Smooth muscle cell (in vitro differentiated cells): ENCODE data around the gene PMF1. TPM values are rescaled to one million over a fixed set of nuclear protein-coding genes. Genes with fewer than 3 reads are reported as not detected.
A peak's percentile ranks its signal among the peaks of the same experiment; 100 is the strongest.
"Not testable (repeated sequence)": the region's sequence is repeated elsewhere in the genome, so short reads cannot be mapped to it uniquely, and the experiment has no call there.

ENCODE experiments used
- DNase-seq: peaks from one replicate; lab custom pipeline; 2025; ENCODE audit not compliant: unreplicated experiment; lab: John Stamatoyannopoulos, UW
- H2AFZ ChIP-seq: fragments of 200-600 bp; sonication (generic); 2 replicates; pipeline ENCODE4 v1.6.0; 2016; ENCODE audit warnings: antibody characterized with exemption, low read depth, mild to moderate bottlenecking
- H3F3A ChIP-seq: fragments of 200-600 bp; sonication (generic); 2 replicates; pipeline ENCODE4 v1.6.0; 2017; ENCODE audit warnings: antibody characterized with exemption, low read depth
- H3K27ac ChIP-seq: fragments of 200-600 bp; sonication (generic); 2 replicates; pipeline ENCODE4 v1.5.1; 2016; ENCODE audit warnings: low read depth, mild to moderate bottlenecking
- H3K27me3 ChIP-seq: fragments of 200-600 bp; sonication (generic); 2 replicates; pipeline ENCODE4 v1.6.1; 2016; ENCODE audit warnings: low read depth, mild to moderate bottlenecking
- H3K36me3 ChIP-seq: fragments of 200-600 bp; sonication (generic); 2 replicates; pipeline ENCODE4 v1.5.1; 2016; ENCODE audit warnings: low read depth
- H3K4me1 ChIP-seq: fragments of 200-600 bp; sonication (generic); 2 replicates; pipeline ENCODE4 v1.5.1; 2016; ENCODE audit warnings: low read depth
- H3K4me2 ChIP-seq: fragments of 200-600 bp; sonication (generic); 2 replicates; pipeline ENCODE4 v1.6.0; 2016; ENCODE audit warnings: mild to moderate bottlenecking
- H3K4me3 ChIP-seq: fragments of 200-600 bp; sonication (generic); 2 replicates; pipeline ENCODE4 v1.5.1; 2016; ENCODE audit warnings: mild to moderate bottlenecking
- H3K79me2 ChIP-seq: fragments of 200-600 bp; sonication (generic); 2 replicates; pipeline ENCODE4 v1.6.0; 2016; ENCODE audit warnings: low read depth, mild to moderate bottlenecking
- H3K9ac ChIP-seq: fragments of 200-600 bp; sonication (generic); 2 replicates; pipeline ENCODE4 v1.6.0; 2016; ENCODE audit warnings: low read depth
- H3K9me3 ChIP-seq: fragments of 200-600 bp; sonication (generic); replicated peaks from 2 replicates; pipeline ENCODE4 v1.5.1; 2016; ENCODE audit warnings: low read depth
- H4K20me1 ChIP-seq: fragments of 200-600 bp; sonication (generic); 2 replicates; pipeline ENCODE4 v1.6.0; 2016; ENCODE audit warnings: low read depth
- CTCF ChIP-seq: fragments of 200-600 bp; sonication (generic); IDR thresholded peaks from 2 replicates; pipeline ENCODE4 v1.5.1; 2017; ENCODE audit warnings: borderline replicate concordance, mild to moderate bottlenecking, antibody characterized with exemption; ENCODE audit not compliant: insufficient read depth, poor library complexity, severe bottlenecking
- WGBS: methylation state at CpG from one replicate; pipeline ENCODE4 v1.1.7; 2016; ENCODE audit warnings: low lambda C conversion rate; 5-methylcytosine and 5-hydroxymethylcytosine counted together
- polyA plus RNA-seq: library from polyadenylated mRNA; unstranded; fragments of >200 nt; fragmentation: Nextera tagmentation; extraction: Ambion mirVana; gene quantifications from 2 replicates; pipeline ENCODE4 v1.2.1, GENCODE V29; 2016
- total RNA-seq: library from RNA; depleted of rRNA; stranded (reverse); fragments of >200 nt; gene quantifications from 2 replicates; pipeline ENCODE4 v1.2.3, GENCODE V29; 2014

Gene PMF1
- total and polyA plus RNA-seq, 2 experiments from 2014 or later: 59.2 to 82.5 TPM

GRCh38 chr1:156186347-156187177, 26.2 kb upstream of the PMF1 start:
- not testable (repeated sequence) for H3K4me1 ChIP-seq, H2AFZ ChIP-seq, H3K27ac ChIP-seq, H3K4me2 ChIP-seq, H3K4me3 ChIP-seq, H4K20me1 ChIP-seq, H3K36me3 ChIP-seq, H3F3A ChIP-seq, H3K79me2 ChIP-seq, H3K9ac ChIP-seq, DNase-seq, H3K9me3 ChIP-seq, H3K27me3 ChIP-seq
- 77% methylated on average over 2 of the region's 2 CpGs for WGBS

DNA sequence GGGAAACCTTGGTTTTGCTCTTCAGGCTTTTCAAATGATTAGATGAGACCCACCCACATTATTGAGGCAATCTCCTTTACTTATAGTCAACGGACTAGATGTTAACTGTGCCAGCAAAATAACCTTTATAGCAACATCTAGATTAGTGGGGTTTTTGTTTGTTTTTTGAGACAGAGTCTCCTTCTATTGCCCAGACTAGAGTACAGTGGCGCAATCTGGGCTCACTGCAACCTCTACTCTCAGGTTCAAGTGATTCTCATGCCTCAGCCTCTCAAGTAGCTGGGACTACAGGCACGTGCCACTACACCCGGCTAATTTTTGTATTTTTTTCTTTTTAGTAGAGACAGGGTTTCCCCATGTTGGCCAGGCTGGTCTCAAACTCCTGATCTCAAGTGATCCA, 22.5 kb upstream of the PMF1 start:
- H4K20me1 ChIP-seq, H3K36me3 ChIP-seq, H3K4me2 ChIP-seq, DNase-seq, H3F3A ChIP-seq, H3K9me3 ChIP-seq, H3K4me3 ChIP-seq, H3K4me1 ChIP-seq, H2AFZ ChIP-seq, H3K27me3 ChIP-seq, H3K27ac ChIP-seq, H3K9ac ChIP-seq: not testable (repeated sequence)
- peaks cover 13% of the 10 kb centered on the region for H3K79me2 ChIP-seq
- 84% methylated on average over 4 of the region's 4 CpGs for WGBS

DNA sequence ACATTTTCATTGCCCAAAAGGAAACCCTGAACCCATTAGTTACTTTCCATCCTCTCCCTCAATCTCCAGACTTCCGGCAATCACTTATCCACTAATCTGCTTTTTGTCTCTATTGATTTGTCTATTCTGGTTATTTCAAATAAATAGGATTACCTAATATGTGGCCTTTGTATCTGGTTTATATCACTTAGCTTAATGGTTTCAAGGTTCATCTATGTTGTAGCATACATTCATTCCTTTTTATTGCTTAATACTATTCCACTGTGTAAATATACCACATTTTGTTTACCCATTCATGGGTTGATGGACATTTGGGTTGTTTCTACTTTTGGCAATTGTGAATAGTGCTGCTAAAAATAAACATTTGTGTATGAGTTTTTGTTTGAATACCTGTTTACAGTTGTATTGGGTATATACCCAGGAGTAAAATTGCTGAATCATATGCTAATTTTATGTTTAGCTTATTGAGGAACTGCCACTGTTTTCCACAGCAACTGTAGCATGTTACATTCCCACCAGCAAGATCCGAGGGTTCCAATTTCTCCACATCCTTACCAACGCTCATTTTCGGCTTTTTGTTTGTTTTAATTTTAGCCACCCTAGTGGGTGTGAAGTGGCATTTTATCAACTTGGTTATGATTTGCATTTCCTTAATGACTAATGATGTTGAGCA, 21.4 kb upstream of the PMF1 start:
- Histone ChIP-seq H3K9me3 (no peaks in the 10 kb centered on the region), H3K27ac (no peak overlapping the region), H3K79me2 (peaks cover 25% of the 10 kb centered on the region), H3K9ac (no peak overlapping the region), H3K4me1 (peaks cover 7% of the 10 kb centered on the region), H2AFZ (no peak overlapping the region), H3K4me2 (no peak overlapping the region), H3F3A (no peaks in the 10 kb centered on the region), H3K4me3 (no peak overlapping the region), H3K36me3 (no peaks in the 10 kb centered on the region), H4K20me1 (no peaks in the 10 kb centered on the region), H3K27me3 (no peaks in the 10 kb centered on the region)
- DNase-seq: no peak
- 93% methylated on average over 4 of the region's 4 CpGs for WGBS
- TF ChIP-seq CTCF: no peak

DNA sequence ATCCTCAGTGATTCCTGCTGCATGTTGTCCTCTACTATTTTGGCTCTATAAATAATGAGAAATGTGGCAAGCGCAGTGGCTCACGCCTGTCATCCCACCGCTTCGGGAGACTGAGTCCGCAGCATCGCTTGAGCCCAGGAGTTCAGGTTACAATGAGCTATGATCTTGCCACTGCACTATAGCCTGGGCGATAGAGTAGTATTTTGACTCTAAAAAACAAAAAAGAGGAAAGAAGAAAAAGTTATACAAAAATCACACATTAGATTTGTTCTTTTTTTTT, 19.7 kb upstream of the PMF1 start:
- peak overlapping the region; percentile 31 for H3K27ac ChIP-seq
- DNase-seq: no peak
- H3K36me3 ChIP-seq: no peaks in the 10 kb centered on the region
- H4K20me1 ChIP-seq: no peaks in the 10 kb centered on the region
- TF ChIP-seq CTCF: no peak
- WGBS: 91% methylated on average over 7 of the region's 7 CpGs
- H3K4me3 ChIP-seq: peak overlapping the region; percentile 85
- peak overlapping the region; percentile 81 for H3K4me2 ChIP-seq
- H3F3A ChIP-seq: no peaks in the 10 kb centered on the region
- peak overlapping the region; percentile 88 for H2AFZ ChIP-seq
- H3K79me2 ChIP-seq: peaks cover 36% of the 10 kb centered on the region
- H3K27me3 ChIP-seq: no peaks in the 10 kb centered on the region
- peak overlapping the region; percentile 34 for H3K9ac ChIP-seq
- H3K9me3 ChIP-seq: no peaks in the 10 kb centered on the region
- H3K4me1 ChIP-seq: peaks cover 7% of the 10 kb centered on the region
